Heart left ventricle (tissue), 16 donors: ENCODE data around the gene S100A4. TPM values are rescaled to one million over a fixed set of nuclear protein-coding genes. Genes with fewer than 3 reads are reported as not detected.
"Not testable (repeated sequence)": the region's sequence is repeated elsewhere in the genome, so short reads cannot be mapped to it uniquely, and the experiment has no call there.

Experiments
- ATAC-seq, 4 donors: fragments of 200-7000 bp; cut with Tn5 transposase; one replicate each; pipeline ENCODE4 v1.9.1; 2020 to 2022; ENCODE audit warnings: moderate library complexity in 4 of 4, mild to moderate bottlenecking in 3 of 4, moderate number of reproducible peaks in 1 of 4
- DNase-seq, 5 donors: peaks; one replicate each; pipeline ENCODE4 v3.0.0-alpha.2; 2020
- H3K27ac ChIP-seq, 12 donors: fragments of 200-600 bp; sonication (generic) in 4 of 12; one replicate each; pipeline versions ENCODE4 v1.5.0 to v1.8.0; 2016 to 2022; ENCODE audit warnings: mild to moderate bottlenecking in 2 of 12
- H3K27me3 ChIP-seq, 9 donors: fragments of 200-600 bp; sonication (generic) in 2 of 9; one replicate each; pipeline versions ENCODE4 v1.5.1 to v1.8.0; 2016 to 2022; ENCODE audit warnings: mild to moderate bottlenecking in 3 of 9
- H3K36me3 ChIP-seq, 9 donors: fragments of 200-600 bp; sonication (generic) in 2 of 9; one replicate each; pipeline versions ENCODE4 v1.5.0 to v1.8.0; 2018 to 2022; ENCODE audit warnings: mild to moderate bottlenecking in 2 of 9
- H3K4me1 ChIP-seq, 12 donors: fragments of 200-600 bp; sonication (generic) in 4 of 12; one replicate each; pipeline versions ENCODE4 v1.5.0 to v1.8.0; 2016 to 2022; ENCODE audit warnings: mild to moderate bottlenecking in 3 of 12
- H3K4me3 ChIP-seq, 12 donors: fragments of 200-600 bp; sonication (generic) in 4 of 12; one replicate each; pipeline versions ENCODE4 v1.5.0 to v1.8.0; 2017 to 2022; ENCODE audit warnings: mild to moderate bottlenecking in 9 of 12, moderate library complexity in 4 of 12
- H3K9me3 ChIP-seq, 12 donors: fragments of 200-600 bp; sonication (generic) in 4 of 12; one replicate each; pipeline versions ENCODE4 v1.5.0 to v1.8.0; 2016 to 2022; ENCODE audit warnings: mild to moderate bottlenecking in 1 of 12
- CTCF ChIP-seq, 12 donors: fragments of 200-600 bp; sonication (generic) in 4 of 12; IDR thresholded peaks; one replicate each; pipeline versions ENCODE4 v1.5.0 to v1.8.0; 2018 to 2022; ENCODE audit warnings: antibody characterized with exemption in 12 of 12, mild to moderate bottlenecking in 5 of 12
- POLR2A ChIP-seq, 2 donors: fragments of 450-650 bp; IDR thresholded peaks; one replicate each; pipeline ENCODE4 v1.6.1; 2017; ENCODE audit warnings: antibody characterized with exemption in 2 of 2, mild to moderate bottlenecking in 2 of 2, moderate library complexity in 2 of 2
- WGBS, 4 donors: extraction: QIAGEN DNeasy Blood & Tissue Kit in 2 of 4; methylation state at CpG; one replicate each; pipeline versions ENCODE4 v1.1.5 to v1.1.7; 2013 to 2018; 5-methylcytosine and 5-hydroxymethylcytosine counted together
- intact Hi-C, 10 donors: fragments of 100-400 bp; cut with DNase I; formaldehyde crosslinking; loops; one replicate each; pipeline versions ENCODE4 v1.11.1 to v1.14.2; 2022
- polyA plus RNA-seq, 2 donors: library from polyadenylated mRNA; stranded (reverse); fragments of 200-250 nt; gene quantifications; one replicate each; pipeline ENCODE4 v1.2.3, GENCODE V29; 2013
- total RNA-seq, 9 donors: library from RNA; depleted of rRNA in 2 of 9; stranded (reverse); fragments of >200 nt in 2 of 9; fragmentation: NEBNext Ultra II Directional in 3 of 9; extraction: Animal tissue kit (Norgen Biotek cat#: 25700) in 3 of 9; gene quantifications; one replicate each; pipeline versions ENCODE4 v1.1.0 to v1.2.4, GENCODE V29; 2016 to 2023
- donor health status: ischemic (EF 13 %, LVEDD 7.1; RV severe dilation, severe dysfunction).
- donor health status: healthy with polysubstance abuse.
- donor health status: DM: no; HTN: yes; CAD: no.
- donor health status: DM: no; HTN: no; CAD: no.
- donor health status: ischemic (EF 25% LVEDD 6.9; RV normal size, moderate dysfunction).
- donor health status: ischemic (EF 25% LVEDD 5.7; RV mildly dilated, moderate dysfunction).
- donor health status: healthy.
- donor health status: DM: yes; HTN: yes; CAD: no.
- donor health status: ischemic (EF 35%, LVEDD 5.7; RV mildly dilated, moderate dysfunction).
- donor health status: nonischemic (EF 11% LVEDD 7.7; RV severe dilation, severe dysfunction).
- donor health status: DM: yes; HTN: yes; CAD: no.
- donor health status: PGD.
- donor health status: ischemic (EF 29% LVEDD 5.4; RV normal size, mild dysfunction).
- donor health status: nonischemic (EF 23%, LVEDD 6.1; RV moderate dilation, normal function).

Gene S100A4
- total and polyA plus RNA-seq, 11 donors, result 56.9 to 398 (median 118) TPM

GRCh38 chr1:153578936-153579335 is 33.3 kb upstream of the S100A4 start:
- 76 to 89% (median 85%) methylated on average over 3 of the region's 3 CpGs for WGBS, 4 donors
- H3K36me3 ChIP-seq, result no peaks in the 10 kb centered on the region
- H3K4me1 ChIP-seq, result no peaks in the 10 kb centered on the region
- TF ChIP-seq CTCF (IDR thresholded peaks at IDR 0.05) (no peak), POLR2A (IDR thresholded peaks at IDR 0.05) (no peak)
- ATAC-seq (no peak), DNase-seq (no peak)
- H3K27me3 ChIP-seq, result no peaks in the 10 kb centered on the region
- no peak overlapping the region for H3K4me3 ChIP-seq
- intact Hi-C loops, result loop anchor here in 5 of 10 donors (10.0 kb wide), 4 partner anchors 76 to 224 kb away; partner anchors contain the start of genes S100A9 (in 1 of the 5) and SNAPIN (in 1 of the 5)
- no peaks in the 10 kb centered on the region for H3K9me3 ChIP-seq
- H3K27ac ChIP-seq, result no peak overlapping the region

- TF ChIP-seq POLR2A (IDR thresholded peaks at IDR 0.05) (no peak), CTCF (IDR thresholded peaks at IDR 0.05) (no peak)
- Histone ChIP-seq H3K9me3 (no peaks in the 10 kb centered on the region), H3K4me1 (peaks cover 0 to 3% (median 0%) of the 10 kb centered on the region in 12 donors), H3K27ac (no peak overlapping the region), H3K27me3 (no peaks in the 10 kb centered on the region), H3K4me3 (no peak overlapping the region), H3K36me3 (no peaks in the 10 kb centered on the region)
- ATAC-seq, result no peak
- intact Hi-C loops, result loop anchor here in 5 of 10 donors (10.0 kb wide), 4 partner anchors 76 to 224 kb away; partner anchors contain the start of genes S100A9 (in 1 of the 5) and SNAPIN (in 1 of the 5)
- no peak for DNase-seq
Observed at GRCh38 chr1:153578490-153578889, 32.9 kb upstream of the S100A4 start.

- TF ChIP-seq CTCF (IDR thresholded peaks at IDR 0.05), result no peak
- TF ChIP-seq POLR2A (IDR thresholded peaks at IDR 0.05), result no peak
- Histone ChIP-seq H3K4me3 (no peak overlapping the region), H3K36me3 (no peaks in the 10 kb centered on the region), H3K9me3 (no peaks in the 10 kb centered on the region), H3K4me1 (peaks cover 0 to 11% (median 2%) of the 10 kb centered on the region in 12 donors), H3K27ac (no peak overlapping the region), H3K27me3 (no peaks in the 10 kb centered on the region)
- intact Hi-C loops, result loop anchor here in 5 of 10 donors (10.0 kb wide), 4 partner anchors 77 to 223 kb away; partner anchors contain the start of genes S100A9 (in 1 of the 5) and SNAPIN (in 1 of the 5)
- DNase-seq (no peak), ATAC-seq (peak in 1 of 4 donors; percentile 45)
- 62 to 72% (median 67%) methylated on average over 9 of the region's 9 CpGs for WGBS, 4 donors
Observed at GRCh38 chr1:153577624-153578051, 32.0 kb upstream of the S100A4 start.

- Histone ChIP-seq H3K9me3 (no peaks in the 10 kb centered on the region), H3K27ac (no peak overlapping the region), H3K4me1 (peaks cover 0 to 16% (median 5%) of the 10 kb centered on the region in 12 donors), H3K36me3 (no peaks in the 10 kb centered on the region), H3K27me3 (no peaks in the 10 kb centered on the region), H3K4me3 (no peak overlapping the region)
- DNase-seq, result no peak
- no peak for TF ChIP-seq CTCF (IDR thresholded peaks at IDR 0.05)
- TF ChIP-seq POLR2A (IDR thresholded peaks at IDR 0.05), result no peak
- WGBS, 4 donors, result 74 to 81% (median 78%) methylated on average over 4 of the region's 4 CpGs
- ATAC-seq, result no peak
- intact Hi-C loops, result loop anchor here in 5 of 10 donors (10.0 kb wide), 4 partner anchors 78 to 222 kb away; partner anchors contain the start of genes S100A9 (in 1 of the 5) and SNAPIN (in 1 of the 5)
Observed at GRCh38 chr1:153577138-153577537, 31.5 kb upstream of the S100A4 start.

- not testable (repeated sequence) for H3K9me3 ChIP-seq, ATAC-seq, H3K27ac ChIP-seq, H3K36me3 ChIP-seq, H3K27me3 ChIP-seq, DNase-seq, H3K4me3 ChIP-seq
- peaks cover 0 to 20% (median 5%) of the 10 kb centered on the region in 12 donors for H3K4me1 ChIP-seq
- WGBS, 4 donors, result 89 to 92% (median 91%) methylated on average over 10 of the region's 10 CpGs
- intact Hi-C loops, result loop anchor here in 5 of 10 donors (10.0 kb wide), 4 partner anchors 79 to 221 kb away; partner anchors contain the start of genes S100A9 (in 1 of the 5) and SNAPIN (in 1 of the 5)
Observed at GRCh38 chr1:153575497-153575896, 29.9 kb upstream of the S100A4 start.

- ATAC-seq, H3K27ac ChIP-seq, H3K4me3 ChIP-seq, DNase-seq, H3K36me3 ChIP-seq, H3K27me3 ChIP-seq, H3K9me3 ChIP-seq: not testable (repeated sequence)
- WGBS, 4 donors, result 88 to 95% (median 92%) methylated on average over 20 to 35 of the region's 35 CpGs
- H3K4me1 ChIP-seq, result peaks cover 0 to 20% (median 5%) of the 10 kb centered on the region in 12 donors
- intact Hi-C loops, result loop anchor here in 5 of 10 donors (10.0 kb wide), 4 partner anchors 80 to 220 kb away; partner anchors contain the start of genes S100A9 (in 1 of the 5) and SNAPIN (in 1 of the 5)
Observed at GRCh38 chr1:153575081-153575491, 29.5 kb upstream of the S100A4 start.
